ENCODE measurements around the gene MYOM1. TPM values are rescaled to one million over a fixed set of nuclear protein-coding genes. Genes with fewer than 3 reads are reported as not detected.
"Not testable (repeated sequence)": the region's sequence is repeated elsewhere in the genome, so short reads cannot be mapped to it uniquely, and the experiment has no call there.

Gene MYOM1
- total RNA-seq, 1 donor from 2014 or later: 2.5 TPM

DNA sequence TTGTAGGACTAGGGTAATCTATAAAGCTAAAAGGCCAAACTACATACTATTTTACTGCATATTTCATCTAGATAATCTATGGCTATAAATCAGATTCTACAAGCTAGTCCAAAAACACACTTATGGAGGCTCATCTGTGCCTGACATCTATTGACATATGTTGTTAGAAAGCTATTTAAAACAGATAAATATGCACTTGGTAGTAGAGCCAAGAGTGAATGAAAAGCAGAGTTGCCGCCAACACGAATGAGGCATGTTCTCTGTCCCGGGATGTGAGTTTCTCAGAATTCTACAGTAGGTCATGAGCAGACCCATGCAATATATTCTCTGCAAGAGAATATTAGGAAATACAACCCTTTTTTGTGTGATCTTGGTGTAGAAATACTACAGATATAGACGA lies 140.1 kb downstream of the MYOM1 start:
- ATAC-seq (no peak), DNase-seq (no peak)
- no peaks in the 10 kb centered on the region for H3K27me3 ChIP-seq
- no peaks in the 10 kb centered on the region for H3K4me1 ChIP-seq
- intact Hi-C loops (cut with DNase I): no loop called here
- no peaks in the 10 kb centered on the region for H3K36me3 ChIP-seq
- TF ChIP-seq, protein P1, sequence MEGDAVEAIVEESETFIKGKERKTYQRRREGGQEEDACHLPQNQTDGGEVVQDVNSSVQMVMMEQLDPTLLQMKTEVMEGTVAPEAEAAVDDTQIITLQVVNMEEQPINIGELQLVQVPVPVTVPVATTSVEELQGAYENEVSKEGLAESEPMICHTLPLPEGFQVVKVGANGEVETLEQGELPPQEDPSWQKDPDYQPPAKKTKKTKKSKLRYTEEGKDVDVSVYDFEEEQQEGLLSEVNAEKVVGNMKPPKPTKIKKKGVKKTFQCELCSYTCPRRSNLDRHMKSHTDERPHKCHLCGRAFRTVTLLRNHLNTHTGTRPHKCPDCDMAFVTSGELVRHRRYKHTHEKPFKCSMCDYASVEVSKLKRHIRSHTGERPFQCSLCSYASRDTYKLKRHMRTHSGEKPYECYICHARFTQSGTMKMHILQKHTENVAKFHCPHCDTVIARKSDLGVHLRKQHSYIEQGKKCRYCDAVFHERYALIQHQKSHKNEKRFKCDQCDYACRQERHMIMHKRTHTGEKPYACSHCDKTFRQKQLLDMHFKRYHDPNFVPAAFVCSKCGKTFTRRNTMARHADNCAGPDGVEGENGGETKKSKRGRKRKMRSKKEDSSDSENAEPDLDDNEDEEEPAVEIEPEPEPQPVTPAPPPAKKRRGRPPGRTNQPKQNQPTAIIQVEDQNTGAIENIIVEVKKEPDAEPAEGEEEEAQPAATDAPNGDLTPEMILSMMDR (IDR thresholded peaks at IDR 0.05): no peak
- H3K27ac ChIP-seq: no peak overlapping the region
- H3K9me3 ChIP-seq: no peaks in the 10 kb centered on the region
- no peak overlapping the region for H3K4me3 ChIP-seq

DNA sequence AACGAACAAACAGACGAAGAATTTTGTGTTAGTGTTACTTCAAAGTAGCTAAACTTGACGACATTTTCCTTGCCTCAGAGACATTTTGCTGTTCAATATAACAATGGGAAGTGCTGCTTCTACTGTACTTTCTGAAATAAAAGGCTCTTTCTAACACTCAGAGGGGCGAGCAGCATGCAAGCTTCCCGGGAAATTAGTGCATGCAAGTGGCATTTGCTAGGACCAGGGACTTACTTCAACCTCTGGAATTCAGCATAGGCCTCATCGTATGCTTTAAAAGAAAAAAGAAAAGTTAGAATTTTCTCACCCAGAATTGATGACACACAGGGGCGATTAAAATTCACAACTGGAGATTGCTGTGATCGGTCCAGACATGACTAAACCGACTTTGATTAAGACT lies 144.3 kb downstream of the MYOM1 start:
- Histone ChIP-seq H3K4me1 (no peaks in the 10 kb centered on the region), H3K36me3 (no peaks in the 10 kb centered on the region), H3K27ac (no peak overlapping the region), H3K27me3 (no peaks in the 10 kb centered on the region), H3K9me3 (no peaks in the 10 kb centered on the region), H3K4me3 (no peak overlapping the region)
- no peak for ATAC-seq
- TF ChIP-seq, protein P1 (IDR thresholded peaks at IDR 0.05): no peak
- no peak for DNase-seq
- intact Hi-C loops (cut with DNase I): no loop called here

DNA sequence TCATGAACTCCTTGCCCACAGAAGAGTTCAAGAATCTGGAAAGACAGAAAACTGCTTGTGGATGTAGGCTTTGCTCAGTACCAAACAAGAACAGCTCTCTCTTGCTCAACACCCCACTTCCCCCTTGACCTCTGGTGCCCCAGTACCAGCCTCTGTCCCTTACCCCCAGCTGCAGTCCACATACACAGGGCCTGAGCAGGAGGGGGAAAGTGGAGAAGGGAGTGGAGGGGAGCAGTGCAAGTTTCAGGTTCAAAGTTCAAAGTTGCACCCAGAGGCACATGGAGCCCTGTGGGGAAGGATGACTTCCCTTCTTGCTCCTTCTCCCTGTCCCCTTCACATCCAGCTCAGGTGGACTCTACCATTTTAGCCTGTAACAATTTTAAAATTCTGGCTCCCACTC lies 145.7 kb downstream of the MYOM1 start:
- DNase-seq (no peak), ATAC-seq (peak; percentile 75)
- H3K4me1 ChIP-seq: no peaks in the 10 kb centered on the region
- H3K27me3 ChIP-seq: no peaks in the 10 kb centered on the region
- H3K27ac ChIP-seq: no peak overlapping the region
- H3K9me3 ChIP-seq: no peaks in the 10 kb centered on the region
- TF ChIP-seq, protein P1 (IDR thresholded peaks at IDR 0.05): no peak
- H3K4me3 ChIP-seq: no peak overlapping the region
- no peaks in the 10 kb centered on the region for H3K36me3 ChIP-seq
- intact Hi-C loops (cut with DNase I): no loop called here

DNA sequence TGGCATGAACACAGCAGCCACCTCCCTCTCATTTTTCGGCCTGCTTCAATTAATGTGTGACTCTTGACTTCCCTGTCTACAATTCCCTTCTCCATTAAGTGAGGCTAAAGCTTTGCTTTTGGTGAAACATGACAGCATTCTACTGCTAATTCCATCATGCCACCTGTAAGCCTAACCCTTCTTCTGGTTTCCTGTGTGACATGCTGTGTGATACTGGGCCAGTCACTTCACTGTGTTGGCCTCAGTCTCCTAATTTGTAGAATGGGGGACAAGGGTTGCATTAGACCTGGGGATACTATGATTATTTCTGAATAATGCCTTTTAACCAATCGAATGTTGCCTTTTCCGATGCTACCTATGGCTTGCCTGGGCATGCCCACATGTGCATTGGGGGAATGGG lies 146.4 kb downstream of the MYOM1 start:
- DNase-seq; H3K4me3 ChIP-seq; H3K27ac ChIP-seq; H3K27me3 ChIP-seq; H3K4me1 ChIP-seq; H3K36me3 ChIP-seq; H3K9me3 ChIP-seq; ATAC-seq; intact Hi-C loops (cut with DNase I): not testable (repeated sequence)

DNA sequence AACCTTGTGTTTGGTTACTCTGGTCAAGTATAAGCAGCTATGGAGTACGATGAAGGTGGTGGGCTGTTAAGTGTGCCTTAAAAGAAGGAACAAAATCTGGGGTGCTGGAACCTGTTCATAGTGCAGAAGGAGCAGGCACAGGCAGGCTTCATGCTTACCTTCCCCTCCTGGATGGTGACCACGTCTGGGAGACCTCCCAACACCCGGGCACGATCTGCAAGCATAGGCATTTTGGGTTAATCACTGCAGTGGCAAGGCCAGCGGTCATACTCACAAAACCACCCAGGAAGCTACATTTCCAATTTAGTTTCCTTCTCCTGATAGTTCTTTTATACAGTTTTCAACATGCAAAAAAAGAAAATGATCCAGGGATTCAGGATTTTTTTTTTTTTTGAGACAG lies 148.1 kb downstream of the MYOM1 start:
- H3K36me3 ChIP-seq: no peaks in the 10 kb centered on the region
- no peak overlapping the region for H3K27ac ChIP-seq
- intact Hi-C loops (cut with DNase I): no loop called here
- DNase-seq (no peak), ATAC-seq (no peak)
- no peak overlapping the region for H3K4me3 ChIP-seq
- no peaks in the 10 kb centered on the region for H3K9me3 ChIP-seq
- TF ChIP-seq, protein P1 (IDR thresholded peaks at IDR 0.05): no peak
- H3K27me3 ChIP-seq: no peaks in the 10 kb centered on the region
- H3K4me1 ChIP-seq: no peaks in the 10 kb centered on the region

DNA sequence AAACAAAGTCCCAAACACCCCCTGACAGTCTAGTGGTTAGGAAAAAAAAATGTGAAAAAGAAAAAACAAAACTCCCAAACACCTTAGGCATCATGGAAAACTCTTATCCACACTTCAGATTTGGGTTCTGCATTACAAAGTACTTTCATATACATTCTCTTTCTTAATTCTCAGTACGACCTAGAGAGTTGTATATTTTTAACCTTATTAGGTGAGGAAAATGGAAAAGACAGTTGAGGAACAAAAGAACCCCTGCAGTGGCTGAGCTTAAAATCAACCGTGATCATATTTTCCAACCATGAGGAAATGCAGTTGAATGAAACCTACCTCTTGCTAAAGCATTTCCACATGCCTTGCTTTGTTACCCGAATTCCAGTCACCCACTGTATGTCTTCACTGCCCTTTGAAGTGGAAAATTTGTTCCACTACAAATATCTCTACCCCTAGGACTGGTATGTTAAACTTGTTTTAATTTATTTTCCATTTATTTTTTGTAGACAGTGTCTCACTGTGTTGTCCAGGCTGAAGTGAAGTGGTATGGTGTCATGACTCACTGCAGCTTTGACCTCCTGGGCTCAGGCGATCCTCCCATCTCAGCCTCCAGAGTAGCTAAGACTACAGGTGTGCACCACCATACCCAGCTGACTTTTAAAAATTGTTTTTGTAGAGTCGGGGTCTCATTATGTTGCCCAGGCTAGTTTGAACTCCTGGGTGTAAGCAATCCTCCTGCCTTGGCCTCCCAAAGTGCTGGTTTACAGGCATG lies 149.9 kb downstream of the MYOM1 start:
- H3K4me3 ChIP-seq: no peak overlapping the region
- TF ChIP-seq, protein P1 (IDR thresholded peaks at IDR 0.05): no peak
- no peaks in the 10 kb centered on the region for H3K27me3 ChIP-seq
- no peak overlapping the region for H3K27ac ChIP-seq
- intact Hi-C loops (cut with DNase I): no loop called here
- no peaks in the 10 kb centered on the region for H3K4me1 ChIP-seq
- H3K36me3 ChIP-seq: no peaks in the 10 kb centered on the region
- ATAC-seq (no peak), DNase-seq (no peak)
- no peaks in the 10 kb centered on the region for H3K9me3 ChIP-seq

Measured in upper lobe of right lung (tissue), 1 donor.